Renal cortical epithelial cell (primary cell): ENCODE data around the gene NPPB. TPM values are rescaled to one million over a fixed set of nuclear protein-coding genes. Genes with fewer than 3 reads are reported as not detected.

Experiments used
- DNase-seq: peaks from one replicate; pipeline ENCODE4 v3.0.0-alpha.2; 2011; ENCODE audit warnings: low read depth
- total RNA-seq: library from RNA; depleted of rRNA; stranded (reverse); fragments of >200 nt; gene quantifications from 2 replicates; pipeline ENCODE4 v1.2.3, GENCODE V29; 2014

The NPPB gene
- total RNA-seq, 1 donor from 2014 or later = not detected

GRCh38 chr1:11833900-11834299, 24.8 kb downstream of the NPPB start:
- DNase-seq = no peak

DNA sequence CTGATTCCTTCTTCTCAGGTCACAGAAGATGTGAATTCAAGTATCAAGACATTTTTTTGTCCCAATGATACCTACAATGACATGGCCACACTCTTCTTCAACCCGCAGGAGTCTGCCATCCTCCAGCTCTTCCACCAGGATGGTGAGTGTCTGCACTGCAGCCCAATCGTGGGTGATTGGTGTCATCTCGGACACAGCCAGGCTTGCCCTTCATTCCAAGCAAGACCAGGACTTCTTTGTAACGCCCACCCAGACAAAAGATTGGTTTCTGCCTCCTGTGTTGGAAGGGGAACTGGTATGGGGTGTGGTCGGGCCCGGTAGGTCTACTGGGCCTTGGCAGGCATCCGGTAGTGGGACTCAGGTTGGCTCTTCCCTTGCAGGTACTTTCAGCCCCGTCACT, 25.2 kb downstream of the NPPB start:
- no peak for DNase-seq

DNA sequence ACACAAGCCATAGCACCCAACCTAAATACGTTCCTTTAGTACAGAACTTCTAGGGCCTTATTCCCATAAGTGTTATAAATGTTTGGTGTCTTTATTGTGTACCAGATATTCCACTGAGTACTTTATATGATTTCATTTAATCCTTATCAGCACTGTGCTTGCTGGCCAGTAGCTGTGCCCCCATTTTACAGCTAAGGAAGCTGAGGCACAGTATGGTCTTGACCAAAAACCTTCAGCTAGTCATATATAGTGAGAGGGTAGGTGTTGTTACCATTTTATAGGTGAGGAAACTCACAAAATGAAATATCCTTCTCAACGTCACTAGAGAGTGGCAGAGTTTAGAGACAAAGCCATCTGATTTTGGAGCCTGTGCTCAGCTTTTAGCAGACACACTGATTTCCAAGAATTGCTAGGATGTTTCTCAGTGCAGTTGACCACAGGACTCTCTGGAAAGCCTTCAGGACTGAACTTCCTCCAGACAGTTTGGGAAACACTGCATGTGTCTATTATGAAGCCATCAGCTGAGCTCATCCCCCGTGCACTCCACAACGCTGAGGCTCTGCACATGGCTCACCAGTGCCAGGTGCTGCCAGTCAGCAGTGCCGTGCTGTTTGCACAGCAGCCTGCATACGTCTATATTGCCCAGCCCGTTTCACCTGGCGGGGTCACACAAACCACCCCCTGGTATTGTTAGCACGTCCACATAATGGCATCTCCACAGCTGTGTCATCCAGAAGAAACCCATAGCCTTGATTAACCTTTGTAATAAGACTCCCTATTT, 26.6 kb downstream of the NPPB start:
- no peak for DNase-seq

GRCh38 chr1:11828511-11828910, 30.2 kb downstream of the NPPB start:
- DNase-seq = no peak

DNA sequence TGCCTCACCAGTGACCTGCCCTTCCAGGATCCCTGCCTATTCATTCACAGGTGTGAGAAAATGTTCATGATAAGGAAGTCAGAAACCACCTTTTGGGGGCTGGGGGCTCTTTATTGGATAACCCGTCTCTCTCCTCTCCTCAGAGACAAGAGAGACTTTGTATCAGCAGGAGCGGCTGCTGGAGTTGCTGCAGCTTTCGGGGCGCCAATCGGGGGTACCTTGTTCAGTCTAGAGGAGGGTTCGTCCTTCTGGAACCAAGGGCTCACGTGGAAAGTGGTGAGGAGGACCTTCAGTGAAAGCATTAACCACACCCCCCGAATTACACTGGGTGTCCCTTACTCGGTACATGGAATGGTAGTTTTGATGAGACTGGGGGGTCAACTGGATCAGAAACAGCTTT, 31.8 kb downstream of the NPPB start:
- DNase-seq = no peak

DNA sequence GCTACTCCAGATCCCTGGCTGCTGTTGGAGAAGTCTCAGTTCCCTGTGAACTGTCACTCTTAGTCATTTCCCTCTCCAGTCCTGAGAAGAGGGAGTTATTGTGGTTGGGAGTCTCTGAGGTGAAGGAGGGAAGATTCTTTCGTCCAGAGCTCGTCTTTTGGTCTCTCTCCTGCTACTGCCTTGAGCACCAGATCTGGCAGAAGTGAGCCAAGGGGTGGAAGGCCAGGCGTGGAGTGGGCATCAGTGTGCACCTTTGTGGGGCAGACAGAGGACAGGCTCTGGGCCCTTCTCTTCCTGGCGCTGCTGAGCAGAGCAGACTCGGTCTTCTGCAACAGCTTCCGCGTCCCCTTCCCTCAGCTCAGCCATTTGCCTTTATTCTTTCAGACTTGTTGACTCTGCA, 33.6 kb downstream of the NPPB start:
- DNase-seq = no peak

DNA sequence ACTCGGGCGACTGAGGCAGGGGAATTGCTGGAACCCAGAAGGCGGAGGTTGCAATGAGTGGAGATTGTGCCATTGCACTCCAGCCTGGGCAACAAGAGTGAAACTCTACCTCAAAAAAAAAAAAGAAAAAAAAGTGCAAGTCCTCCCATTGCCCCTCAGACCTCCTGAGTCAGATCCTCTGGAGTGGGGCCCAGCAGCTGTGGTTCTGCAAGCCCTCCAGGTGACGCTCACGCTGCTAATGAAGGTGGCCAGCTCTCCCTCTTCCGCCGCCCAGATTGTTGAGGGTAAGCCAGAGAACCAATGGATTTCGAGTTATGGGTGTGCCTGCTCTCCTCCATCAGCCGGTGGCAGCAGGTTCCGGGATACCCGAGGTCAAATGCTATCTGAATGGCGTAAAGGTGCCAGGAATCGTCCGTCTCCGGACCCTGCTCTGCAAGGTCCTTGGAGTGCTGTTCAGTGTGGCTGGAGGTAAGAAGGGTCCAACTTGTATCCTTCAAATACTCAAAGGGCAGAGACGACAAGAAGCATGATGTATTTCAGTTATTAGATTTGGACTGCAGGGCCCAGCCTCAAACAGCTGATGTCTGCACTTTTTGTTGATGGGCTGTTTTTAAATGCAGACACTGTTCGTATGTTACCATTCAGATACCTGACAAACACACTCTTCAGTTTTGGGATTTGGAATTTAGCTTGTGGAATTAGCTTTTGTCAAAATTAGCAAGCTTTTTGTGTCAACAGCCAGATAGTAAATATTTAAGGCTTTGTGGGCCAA, 35.2 kb downstream of the NPPB start:
- DNase-seq = no peak

GRCh38 chr1:11822091-11822490, 36.7 kb downstream of the NPPB start:
- no peak for DNase-seq

- DNase-seq = no peak
Observed at GRCh38 chr1:11817192-11817591, 41.6 kb downstream of the NPPB start.

GRCh38 chr1:11813021-11813420, 45.7 kb downstream of the NPPB start:
- no peak for DNase-seq

Other genes with a start within 250 kb of the NPPB start
- 11.1 and 17.2 TPM in 2 replicates for gene FBXO2, start 204.5 kb downstream of the NPPB start, total RNA-seq
- 8.2 and 21.7 TPM in 2 replicates for gene FBXO44, start 204.1 kb downstream of the NPPB start, total RNA-seq
- gene FBXO6, start 194.7 kb downstream of the NPPB start, total RNA-seq = 4.7 and 6.7 TPM in 2 replicates
- 28.5 and 30.9 TPM in 2 replicates for gene MAD2L2, start 177.8 kb downstream of the NPPB start, total RNA-seq
- gene DRAXIN, start 167.2 kb downstream of the NPPB start, total RNA-seq = under 0.01 and 0.05 TPM in 2 replicates
- gene AGTRAP, start 122.8 kb downstream of the NPPB start, total RNA-seq = 52.4 and 66.0 TPM in 2 replicates
- gene C1orf167, start 96.8 kb downstream of the NPPB start, total RNA-seq = 0.25 TPM in 1 of 2 replicates, not detected in the other
- 11.3 and 19.8 TPM in 2 replicates for gene MTHFR, start 53.0 kb downstream of the NPPB start, total RNA-seq
- 2.4 and 6.9 TPM in 2 replicates for gene CLCN6, start 52.8 kb downstream of the NPPB start, total RNA-seq
- gene NPPA, start 11.2 kb downstream of the NPPB start, total RNA-seq = not detected in 2 replicates
- gene KIAA2013, start 67.5 kb upstream of the NPPB start, total RNA-seq = 67.7 and 92.1 TPM in 2 replicates
- gene PLOD1, start 75.8 kb upstream of the NPPB start, total RNA-seq = 83.0 and 242 TPM in 2 replicates
- gene MFN2, start 121.5 kb upstream of the NPPB start, total RNA-seq = 56.6 and 80.5 TPM in 2 replicates
- gene MIIP, start 160.6 kb upstream of the NPPB start, total RNA-seq = 17.0 and 53.1 TPM in 2 replicates
- not detected in 2 replicates for gene TNFRSF8, start 204.4 kb upstream of the NPPB start, total RNA-seq